ENCODE data around the gene SH3BGR. TPM values are rescaled to one million over a fixed set of nuclear protein-coding genes. Genes with fewer than 3 reads are reported as not detected.
A peak's percentile ranks its signal among the peaks of the same experiment; 100 is the strongest.
"Not testable (repeated sequence)": the region's sequence is repeated elsewhere in the genome, so short reads cannot be mapped to it uniquely, and the experiment has no call there.

Gene SH3BGR
- total RNA-seq, result 1.2 TPM

- ATAC-seq, result peak; percentile 72
Observed at GRCh38 chr21:39451332-39452206, at the start of gene SH3BGR. TSS of gene SH3BGR (plus strand) at chr21:39451970. CDS start at chr21:39452097, 127 bp downstream.

GRCh38 chr21:39406065-39406464 lies 45.7 kb upstream of the SH3BGR start:
- ATAC-seq, result no peak

DNA sequence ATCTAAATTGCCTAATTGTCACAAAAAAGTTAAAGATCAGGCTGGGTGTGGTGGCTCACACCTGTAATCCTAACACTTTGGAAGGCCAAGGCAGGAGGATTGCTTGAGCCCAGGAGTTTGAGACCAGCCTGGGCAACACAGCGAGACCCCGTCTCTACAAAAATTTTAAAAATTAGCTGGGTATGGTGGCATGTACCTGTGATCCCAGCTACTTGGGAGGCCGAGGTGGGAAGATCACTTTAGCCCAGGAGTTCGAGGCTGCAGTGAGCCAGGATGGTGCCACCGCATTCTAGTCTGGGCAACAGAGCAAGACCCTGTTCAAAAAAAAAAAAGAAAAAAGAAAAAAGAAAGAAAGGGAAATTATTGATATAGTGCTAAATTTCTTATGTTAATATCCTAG lies 32.6 kb upstream of the SH3BGR start:
- ATAC-seq, result not testable (repeated sequence)

- ATAC-seq, result peak; percentile 81
Observed at GRCh38 chr21:39422527-39423241, 29.1 kb upstream of the SH3BGR start.

- no peak for ATAC-seq
Observed at GRCh38 chr21:39429445-39429844, 22.3 kb upstream of the SH3BGR start.

GRCh38 chr21:39430016-39430415 lies 21.8 kb upstream of the SH3BGR start:
- no peak for ATAC-seq

DNA sequence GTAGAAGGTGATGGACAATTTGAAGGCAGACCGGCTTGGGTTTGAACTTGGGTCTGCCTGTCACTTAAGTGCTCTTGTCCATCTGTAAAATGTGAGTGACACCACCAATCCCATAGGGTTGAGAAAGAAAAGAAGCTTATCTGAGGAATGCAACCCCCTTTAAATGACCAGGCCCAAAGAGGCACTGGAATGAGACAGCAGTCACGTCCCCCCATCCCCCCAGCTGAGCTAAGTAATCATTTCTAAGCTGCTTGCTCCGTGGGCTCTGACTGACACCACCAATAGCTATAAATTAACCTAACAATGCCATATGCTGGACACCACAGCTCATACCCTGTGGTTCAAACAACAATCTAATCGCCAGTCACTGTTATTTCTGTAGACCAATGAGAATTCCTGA lies 21.3 kb upstream of the SH3BGR start:
- no peak for ATAC-seq

- no peak for ATAC-seq
Observed at GRCh38 chr21:39430954-39431353, 20.8 kb upstream of the SH3BGR start.

GRCh38 chr21:39434950-39435349 lies 16.8 kb upstream of the SH3BGR start:
- no peak for ATAC-seq

- ATAC-seq, result no peak
Observed at GRCh38 chr21:39439232-39439631, 12.5 kb upstream of the SH3BGR start.

DNA sequence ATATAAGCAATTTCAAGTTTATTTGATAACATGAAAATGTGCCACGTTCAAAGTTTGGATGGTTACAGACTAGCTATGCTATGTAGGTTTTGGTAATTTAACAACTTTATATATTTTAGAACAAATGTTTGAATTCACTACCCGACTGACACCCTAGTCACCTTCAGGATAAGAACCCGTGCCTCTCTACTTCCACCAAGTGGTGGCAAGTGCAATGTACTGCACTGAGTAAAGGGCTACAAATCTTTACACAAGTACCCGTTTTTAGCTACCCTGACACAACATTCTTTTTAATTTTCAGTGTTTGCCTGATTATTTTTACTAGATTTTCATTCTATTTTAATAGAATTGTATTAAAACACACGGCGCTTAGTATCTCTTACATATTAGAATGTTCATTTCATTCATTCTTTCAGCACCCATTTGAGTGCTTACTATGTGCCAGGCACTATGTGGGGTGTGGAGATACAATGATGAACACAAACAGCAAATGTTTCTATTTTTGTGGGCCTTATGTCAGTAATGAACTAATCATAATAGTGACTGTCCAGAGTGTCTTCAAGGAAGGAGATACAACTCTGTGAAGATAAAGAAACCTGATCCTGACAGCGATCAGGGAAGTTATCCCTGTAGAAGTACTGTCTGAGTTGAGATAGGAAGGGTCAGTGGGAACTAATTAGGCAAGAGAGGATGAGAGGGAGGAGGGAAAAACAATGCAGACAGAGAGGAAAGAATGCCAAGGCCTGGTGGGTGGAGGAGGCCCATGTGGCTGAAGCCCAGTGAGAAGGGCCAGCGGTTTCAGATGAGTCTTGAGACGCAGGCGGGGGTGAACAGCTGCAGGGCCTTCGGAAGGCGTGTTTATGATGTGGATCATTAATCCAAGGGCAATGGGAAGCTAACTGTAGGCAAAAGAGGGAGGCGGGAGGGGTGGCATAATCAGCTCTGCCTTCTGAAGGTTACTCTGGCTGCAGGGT lies 10.0 kb upstream of the SH3BGR start:
- ATAC-seq, result peak; percentile 38

GRCh38 chr21:39444421-39445180 lies 7.2 kb upstream of the SH3BGR start:
- ATAC-seq, result no peak

- peak; percentile 90 for ATAC-seq
Observed at GRCh38 chr21:39445321-39446269, 6.2 kb upstream of the SH3BGR start, which contains the start of gene LCA5L. TSS of gene LCA5L (minus strand) at chr21:39445778. CDS start at chr21:39428493, 17,285 bp downstream.

- no peak for ATAC-seq
Observed at GRCh38 chr21:39447264-39447663, 4.5 kb upstream of the SH3BGR start.

DNA sequence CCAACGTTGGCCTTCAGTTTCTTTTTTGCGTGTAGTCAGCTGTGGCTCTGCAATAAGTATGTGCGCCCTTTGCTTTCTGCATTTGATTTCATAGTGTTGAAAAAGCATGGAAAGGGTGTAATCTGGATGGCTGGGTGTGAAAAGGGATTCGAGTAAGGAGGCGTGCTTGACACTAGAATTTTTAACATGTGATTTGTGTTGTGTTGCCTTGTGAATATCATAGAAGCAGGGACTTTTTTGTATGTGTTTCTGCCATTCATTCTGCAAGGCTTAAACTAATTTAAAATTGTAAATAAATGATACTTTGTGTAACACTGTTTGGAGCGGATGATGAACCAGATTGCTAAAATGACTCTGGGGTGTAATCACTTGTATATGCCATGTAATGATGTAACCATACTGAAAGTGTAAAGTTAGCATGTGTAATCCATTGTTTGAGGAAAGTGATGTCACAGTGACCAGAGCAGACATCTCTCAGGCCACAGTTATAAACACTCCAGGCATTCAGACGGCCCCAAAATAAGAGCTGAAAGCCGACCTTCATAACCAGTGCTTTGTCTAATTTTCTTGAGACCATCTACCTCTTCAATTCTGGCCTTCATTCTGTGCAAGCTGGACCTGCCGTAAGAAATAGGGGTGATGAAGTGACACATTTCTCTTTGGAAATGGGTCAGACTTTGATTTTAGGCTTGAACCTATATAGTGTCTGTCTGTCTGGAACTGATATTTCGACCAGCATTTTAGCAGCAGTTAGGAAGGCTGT lies 618 bp downstream of the SH3BGR start:
- peak; percentile 34 for ATAC-seq

DNA sequence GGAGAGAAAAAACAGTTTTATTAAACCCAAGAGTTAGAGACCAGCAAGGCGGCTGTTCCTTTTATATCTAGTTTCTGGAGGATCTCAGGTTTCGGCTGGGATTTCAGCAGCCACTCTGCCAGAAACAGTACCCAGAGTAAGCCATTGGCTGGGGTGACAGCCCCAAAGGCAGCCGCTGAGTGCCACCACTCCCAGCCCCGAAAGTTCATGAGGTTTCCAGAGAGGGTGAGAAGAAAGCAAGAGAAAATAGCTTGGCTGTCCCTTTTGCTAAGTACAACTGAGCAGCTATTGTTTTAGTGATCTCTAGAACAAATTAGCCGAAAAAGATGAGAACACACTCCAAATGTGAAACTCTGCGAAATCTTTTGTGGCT lies 1.2 kb downstream of the SH3BGR start:
- ATAC-seq, result no peak

DNA sequence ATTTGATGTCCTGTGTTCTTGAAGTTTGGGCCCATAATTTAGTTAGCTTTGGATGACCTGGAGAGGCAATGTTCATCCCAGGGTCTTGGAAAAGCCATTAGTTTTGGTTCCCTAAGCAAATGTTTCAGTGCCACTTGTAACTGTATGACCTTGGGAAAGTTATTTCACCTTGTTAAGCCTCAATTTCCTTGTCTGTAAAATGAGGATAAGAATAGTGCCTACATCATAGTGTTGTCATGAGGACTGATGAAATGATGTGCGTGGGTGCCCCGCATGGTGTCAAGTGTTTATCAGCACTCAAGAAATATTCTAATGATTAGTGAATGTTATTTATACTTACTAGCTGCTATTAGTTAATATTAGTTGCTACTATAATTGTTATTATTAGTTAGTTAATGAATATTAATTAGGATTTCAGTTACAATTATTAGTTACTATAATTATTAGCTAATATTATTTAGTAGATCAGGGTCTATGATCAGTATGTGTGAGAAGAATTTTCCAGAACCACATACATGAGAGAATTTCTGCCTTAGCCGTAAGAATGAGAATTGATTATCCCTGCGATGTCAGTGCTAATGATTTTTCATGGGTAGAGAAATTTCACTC lies 1.9 kb downstream of the SH3BGR start:
- ATAC-seq, result no peak

- peak; percentile 20 for ATAC-seq
Observed at GRCh38 chr21:39454949-39455668, 3.3 kb downstream of the SH3BGR start.

GRCh38 chr21:39456665-39457064 lies 4.9 kb downstream of the SH3BGR start:
- no peak for ATAC-seq
